ENCODE results near the gene SAPCD2. TPM values are rescaled to one million over a fixed set of nuclear protein-coding genes. Genes with fewer than 3 reads are reported as not detected.
"Not testable (repeated sequence)": the region's sequence is repeated elsewhere in the genome, so short reads cannot be mapped to it uniquely, and the experiment has no call there.

The SAPCD2 gene
- total RNA-seq, 2 experiments from 2014 or later = 26.8 to 27.0 TPM

- ChIA-PET POLR2A (interaction anchor here (0.7 to 2.9 kb wide), 27 partner anchors 9 to 308 kb away, joined by 3 to 13 read pairs (median 5); partner anchors contain the start of genes AJM1, CLIC3, FBXW5 and NPDC1), CTCF (interaction anchor here (0.7 to 9.9 kb wide), 51 partner anchors 9 to 309 kb away, joined by 3 to 149 read pairs (median 6); partner anchors contain the start of genes AJM1, C8G, CLIC3 and FBXW5)
- peaks cover 8% of the 10 kb centered on the region for H3K36me3 Mint-ChIP-seq (ENCODE audit: low read depth)
- no peaks in the 10 kb centered on the region for H3K9me3 Mint-ChIP-seq
- peak overlapping the region; percentile 98 for H3K27ac Mint-ChIP-seq
- peak overlapping the region; percentile 64 for H3K4me3 Mint-ChIP-seq
- H3K27me3 Mint-ChIP-seq = no peaks in the 10 kb centered on the region
- H3K4me1 Mint-ChIP-seq = peaks cover 44% of the 10 kb centered on the region
- DNase-seq = no peak
These were observed 34.9 kb downstream of the SAPCD2 start for GRCh38 chr9:137035507-137035834.

GRCh38 chr9:137034709-137035506, 35.4 kb downstream of the SAPCD2 start:
- Mint-ChIP-seq H3K27me3 (no peaks in the 10 kb centered on the region), H3K9me3 (no peaks in the 10 kb centered on the region), H3K27ac (peak overlapping the region; percentile 98), H3K4me3 (peak overlapping the region; percentile 64), H3K4me1 (peaks cover 50% of the 10 kb centered on the region), H3K36me3 (ENCODE audit: low read depth) (peaks cover 8% of the 10 kb centered on the region)
- DNase-seq = peak; percentile 90
- CTCF ChIA-PET = interaction anchor here (0.6 to 9.9 kb wide), 56 partner anchors 9 to 308 kb away, joined by 3 to 149 read pairs (median 5); partner anchors contain the start of genes AJM1, C8G, CLIC3 and FBXW5
- POLR2A ChIA-PET = interaction anchor here (0.7 to 2.9 kb wide), 31 partner anchors 9 to 308 kb away, joined by 3 to 13 read pairs (median 5); partner anchors contain the start of genes AJM1, CLIC3, FBXW5 and NPDC1

DNA sequence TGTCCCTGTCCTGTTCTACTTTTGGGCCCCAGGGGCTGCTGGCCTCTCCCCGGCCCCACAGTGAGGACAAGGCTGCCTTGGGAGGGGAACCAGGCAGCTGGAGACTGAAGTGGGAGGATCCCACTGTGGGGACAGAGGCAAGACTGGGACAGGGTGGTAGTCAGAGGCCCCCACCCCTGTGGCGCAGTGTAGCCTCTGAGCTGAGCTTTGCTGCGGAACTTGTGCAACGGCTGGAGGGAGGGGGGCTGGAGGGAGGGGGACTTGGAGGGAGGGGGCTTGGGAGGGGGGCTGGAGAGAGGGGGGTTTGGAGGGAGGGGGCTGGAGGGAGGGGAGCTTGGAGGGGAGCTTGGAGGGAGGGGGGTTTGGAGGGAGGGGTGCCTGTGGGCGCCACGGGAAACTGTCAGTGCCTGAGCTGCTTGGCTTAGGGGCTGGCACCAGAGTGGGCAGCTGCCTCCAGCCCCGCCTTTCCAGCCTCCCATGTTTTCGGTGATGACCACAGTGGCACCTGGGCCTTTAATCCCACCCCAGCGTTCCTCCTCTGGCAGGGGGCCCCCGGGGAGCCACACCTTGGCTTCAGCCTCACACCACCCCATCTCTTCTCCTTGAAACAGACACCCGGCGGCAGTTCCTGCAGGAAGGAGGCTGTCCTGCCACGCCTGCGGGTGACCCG, 36.2 kb downstream of the SAPCD2 start:
- ChIA-PET POLR2A (interaction anchor here (0.7 to 2.9 kb wide), 24 partner anchors 9 to 247 kb away, joined by 3 to 13 read pairs (median 5); partner anchors contain the start of genes AJM1, CLIC3, FBXW5 and NPDC1), CTCF (interaction anchor here (0.6 to 9.9 kb wide), 42 partner anchors 9 to 307 kb away, joined by 3 to 149 read pairs (median 8); partner anchors contain the start of genes AJM1, C8G, CLIC3 and FBXW5)
- Mint-ChIP-seq H3K27me3 (no peaks in the 10 kb centered on the region), H3K36me3 (ENCODE audit: low read depth) (peaks cover 8% of the 10 kb centered on the region), H3K4me3 (peak overlapping the region; percentile 64), H3K4me1 (peaks cover 57% of the 10 kb centered on the region), H3K9me3 (no peaks in the 10 kb centered on the region), H3K27ac (peak overlapping the region; percentile 98)
- DNase-seq = no peak

GRCh38 chr9:137033481-137033880, 36.9 kb downstream of the SAPCD2 start:
- H3K9me3 Mint-ChIP-seq; DNase-seq; H3K27me3 Mint-ChIP-seq; H3K36me3 Mint-ChIP-seq (ENCODE audit: low read depth): not testable (repeated sequence)
- peaks cover 61% of the 10 kb centered on the region for H3K4me1 Mint-ChIP-seq
- POLR2A ChIA-PET = interaction anchor here (1.3 to 2.6 kb wide), 3 partner anchors 11 to 226 kb away, joined by 3 to 12 read pairs (median 11); partner anchors contain the start of genes RABL6 and TUBB4B
- peak overlapping the region; percentile 58 for H3K4me3 Mint-ChIP-seq
- H3K27ac Mint-ChIP-seq = peak overlapping the region; percentile 78
- CTCF ChIA-PET = interaction anchor here (2.0 to 9.9 kb wide), 6 partner anchors 13 to 243 kb away, joined by 6 to 149 read pairs (median 23); partner anchors contain the start of genes AJM1, C8G, FBXW5 and NPDC1

DNA sequence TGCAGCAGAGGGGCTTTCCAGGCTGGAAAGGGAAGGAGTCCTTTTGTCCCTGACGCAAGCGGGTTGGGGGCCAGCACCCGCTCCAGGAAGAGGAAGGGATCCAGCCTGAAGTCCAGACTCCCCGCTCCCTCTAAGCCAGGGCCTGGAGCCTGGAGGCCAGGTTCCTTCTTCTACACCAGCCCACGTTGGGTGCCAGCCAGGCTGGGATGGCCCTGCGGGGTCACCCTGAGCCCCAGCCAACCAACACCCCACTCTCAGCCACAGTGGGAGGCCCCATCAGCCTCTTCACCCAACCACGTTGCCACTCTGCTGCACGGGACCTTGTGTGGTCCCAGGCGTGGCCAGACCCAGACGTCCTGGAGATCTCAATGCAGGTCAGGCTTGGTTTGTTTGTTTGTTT, 37.5 kb downstream of the SAPCD2 start:
- Mint-ChIP-seq H3K27me3 (no peaks in the 10 kb centered on the region), H3K4me3 (peak overlapping the region; percentile 58), H3K9me3 (no peaks in the 10 kb centered on the region), H3K4me1 (peaks cover 61% of the 10 kb centered on the region), H3K27ac (peak overlapping the region; percentile 85), H3K36me3 (ENCODE audit: low read depth) (peaks cover 8% of the 10 kb centered on the region)
- DNase-seq = no peak
- CTCF ChIA-PET = interaction anchor here (1.5 to 9.9 kb wide), 5 partner anchors 14 to 306 kb away, joined by 4 to 149 read pairs (median 46); partner anchors contain the start of genes AJM1, C8G, FBXW5 and NPDC1
- POLR2A ChIA-PET = interaction anchor here (1.0 kb wide), 1 partner anchor 58 kb away, joined by 3 read pairs; no protein-coding TSS in a partner anchor

DNA sequence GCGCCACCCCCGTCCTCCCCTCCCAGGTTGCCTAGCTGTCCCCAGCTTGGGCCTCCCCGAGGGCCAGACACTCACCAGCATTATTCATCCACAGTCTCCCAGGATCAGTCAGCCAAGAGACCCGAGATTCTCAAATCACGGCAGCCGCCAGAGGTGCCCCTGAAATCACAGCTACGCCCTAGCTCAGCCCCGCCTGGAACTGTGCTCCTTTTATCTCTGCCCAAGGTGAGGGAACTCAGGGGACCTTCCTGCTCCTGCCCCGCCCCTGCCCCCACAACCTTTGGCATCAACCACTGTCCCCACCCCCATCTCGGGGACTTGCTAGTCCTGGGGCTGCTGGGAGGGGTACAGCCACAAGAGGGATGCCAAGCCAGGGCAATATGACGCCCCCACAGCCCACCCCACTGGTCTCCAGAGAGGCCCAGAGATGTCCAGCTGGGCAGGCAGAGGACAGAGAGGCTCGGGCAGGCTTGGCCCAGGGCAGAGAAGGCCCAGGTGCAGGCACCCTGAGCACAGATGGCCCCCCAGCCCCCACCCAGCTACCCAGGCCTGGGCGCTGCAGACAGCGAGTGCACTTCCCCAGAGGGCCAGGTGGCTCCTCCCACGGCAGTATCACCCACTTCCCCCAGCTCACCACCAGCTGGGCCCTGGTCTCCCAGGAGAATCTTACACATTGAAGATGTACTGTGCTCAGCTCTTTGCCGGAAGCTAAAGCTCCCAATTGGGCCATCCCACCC, 38.3 kb downstream of the SAPCD2 start, which contains the start of gene FUT7:
Gene FUT7 (minus strand): TSS at position 185 of the 737 bp plus-strand sequence. CDS start 97 bp downstream, at position 88.
- no peak for DNase-seq
- Mint-ChIP-seq H3K4me3 (peak within 1 kb of the TSS; percentile 76), H3K4me1 (peaks cover 64% of the 10 kb centered on the region), H3K27me3 (no peaks in the 10 kb centered on the region), H3K27ac (peak within 1 kb of the TSS; percentile 91), H3K36me3 (ENCODE audit: low read depth) (peaks cover 5% of the 10 kb centered on the region), H3K9me3 (no peaks in the 10 kb centered on the region)
- CTCF ChIA-PET = interaction anchor here (0.5 to 9.9 kb wide), 6 partner anchors 36 to 305 kb away, joined by 3 to 149 read pairs (median 5); partner anchors contain the start of genes AJM1, C8G, FBXW5 and SAPCD2
- POLR2A ChIA-PET = interaction anchor here (0.7 to 1.9 kb wide), 4 partner anchors 36 to 225 kb away, joined by 3 to 6 read pairs (median 3); partner anchors contain the start of genes CLIC3, RABL6 and TUBB4B

DNA sequence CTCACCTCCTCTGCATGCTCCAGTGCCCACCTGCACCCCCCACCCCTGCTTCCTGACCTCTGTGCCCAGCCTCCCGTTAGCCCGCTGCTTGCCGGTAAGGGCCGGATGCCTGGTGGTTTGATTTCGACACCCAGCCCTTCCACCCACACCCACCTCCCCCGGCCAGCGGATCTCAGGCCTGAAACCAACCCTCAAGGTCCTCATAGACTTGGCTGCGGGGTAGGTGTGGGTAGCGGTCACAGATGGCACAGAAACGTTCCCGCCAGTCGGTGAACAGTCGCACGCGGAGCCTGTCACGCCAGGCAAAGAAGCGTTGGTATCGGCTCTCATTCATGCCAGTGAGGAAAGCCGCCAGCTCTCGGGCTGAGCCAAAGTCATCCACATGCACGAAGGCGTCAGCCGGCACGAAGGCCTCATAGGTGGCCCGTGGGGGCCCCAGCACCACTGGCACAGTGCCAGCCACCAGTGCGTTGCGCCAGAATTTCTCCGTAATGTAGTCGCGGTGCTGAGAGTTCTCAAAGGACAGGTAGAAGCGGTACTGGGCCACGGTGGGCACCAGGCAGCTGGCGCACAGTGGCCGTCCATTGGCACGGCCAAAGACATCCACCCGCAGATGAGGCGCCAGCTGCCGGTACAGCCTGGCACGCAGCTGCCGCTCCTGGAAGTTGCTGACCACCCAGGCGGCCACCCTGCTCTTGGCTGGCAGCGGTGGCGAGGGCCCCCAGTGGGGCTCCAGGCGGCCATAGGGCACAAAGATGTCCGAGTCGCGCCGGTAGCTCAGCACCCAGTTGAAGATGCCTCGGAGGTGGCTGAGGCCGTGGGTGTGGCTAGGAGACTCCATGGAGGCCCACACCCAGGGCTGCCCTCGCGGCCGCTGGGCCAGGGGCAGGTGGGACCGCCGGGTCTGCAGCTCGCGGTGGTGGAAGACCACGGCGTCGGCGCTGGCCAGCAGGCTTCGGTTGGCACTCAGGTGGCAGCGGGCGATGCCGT, 39.5 kb downstream of the SAPCD2 start:
- H3K4me1 Mint-ChIP-seq = peaks cover 70% of the 10 kb centered on the region
- peak; percentile 69 for DNase-seq
- peak overlapping the region; percentile 76 for H3K4me3 Mint-ChIP-seq
- ChIA-PET CTCF (interaction anchor here (1.2 to 9.9 kb wide), 13 partner anchors 11 to 244 kb away, joined by 3 to 149 read pairs (median 8); partner anchors contain the start of genes AJM1, C8G, CLIC3 and FBXW5), POLR2A (interaction anchor here (1.2 to 2.9 kb wide), 7 partner anchors 14 to 224 kb away, joined by 3 to 15 read pairs (median 5); partner anchors contain the start of genes CLIC3, PAXX and RABL6)
- peaks cover 5% of the 10 kb centered on the region for H3K36me3 Mint-ChIP-seq (ENCODE audit: low read depth)
- H3K9me3 Mint-ChIP-seq = no peaks in the 10 kb centered on the region
- H3K27ac Mint-ChIP-seq = peak overlapping the region; percentile 91
- H3K27me3 Mint-ChIP-seq = no peaks in the 10 kb centered on the region

- ChIA-PET POLR2A (interaction anchor here (1.2 to 2.9 kb wide), 9 partner anchors 8 to 211 kb away, joined by 3 to 15 read pairs (median 5); partner anchors contain the start of genes CLIC3, PAXX and TUBB4B), CTCF (interaction anchor here (0.6 to 9.9 kb wide), 37 partner anchors 9 to 303 kb away, joined by 3 to 149 read pairs (median 7); partner anchors contain the start of genes AJM1, C8G, CLIC3 and FBXW5)
- Mint-ChIP-seq H3K27ac (peak overlapping the region; percentile 91), H3K9me3 (no peaks in the 10 kb centered on the region), H3K36me3 (ENCODE audit: low read depth) (peaks cover 5% of the 10 kb centered on the region), H3K4me3 (peak overlapping the region; percentile 76), H3K27me3 (no peaks in the 10 kb centered on the region), H3K4me1 (peaks cover 64% of the 10 kb centered on the region)
- DNase-seq = no peak
These were observed 40.4 kb downstream of the SAPCD2 start for GRCh38 chr9:137030006-137030405.

GRCh38 chr9:137029058-137029936, 41.1 kb downstream of the SAPCD2 start:
- H3K4me1 Mint-ChIP-seq = peaks cover 57% of the 10 kb centered on the region
- CTCF ChIA-PET = interaction anchor here (0.6 to 9.9 kb wide), 42 partner anchors 9 to 302 kb away, joined by 3 to 149 read pairs (median 5); partner anchors contain the start of genes AJM1, C8G, CLIC3 and FBXW5
- H3K36me3 Mint-ChIP-seq (ENCODE audit: low read depth) = peaks cover 5% of the 10 kb centered on the region
- H3K27me3 Mint-ChIP-seq = no peaks in the 10 kb centered on the region
- H3K27ac Mint-ChIP-seq = peak overlapping the region; percentile 91
- DNase-seq = peak; percentile 79
- POLR2A ChIA-PET = interaction anchor here (0.5 to 2.9 kb wide), 14 partner anchors 8 to 496 kb away, joined by 3 to 15 read pairs (median 4); partner anchors contain the start of genes MAN1B1, NPDC1, PAXX and SAPCD2
- no peaks in the 10 kb centered on the region for H3K9me3 Mint-ChIP-seq
- H3K4me3 Mint-ChIP-seq = peak overlapping the region; percentile 76

All from activated CD4-positive, alpha-beta memory T cell treated with anti-CD3 and anti-CD28 coated beads, Interleukin-2, amount 10 ng/mL, durations not matched to agents 7 days and 5 days (primary cell).